Right lobe of liver (tissue), 4 donors: ENCODE results near the gene PPP1R13L.

Experiments used
- POLR2A ChIP-seq: fragments of 450-650 bp; IDR thresholded peaks from one replicate; pipeline ENCODE4 v1.6.1; 2017; ENCODE audit warnings: antibody characterized with exemption, mild to moderate bottlenecking
- TF ChIP-seq, protein P1 (sequence below), 4 donors: fragments of 200-600 bp in 3 of 4; fragments of 450-650 bp in 1 of 4; IDR thresholded peaks; one replicate each; pipeline versions ENCODE4 v1.5.1 to v1.8.0; 2016 to 2022; ENCODE audit warnings: antibody characterized with exemption in 4 of 4, mild to moderate bottlenecking in 2 of 4
- donor health status: DM: no; HTN: no; CAD: no.
- donor health status: DM: no; HTN: no; CAD: no.
- donor health status: DM: no; HTN: yes; CAD: no.

DNA sequence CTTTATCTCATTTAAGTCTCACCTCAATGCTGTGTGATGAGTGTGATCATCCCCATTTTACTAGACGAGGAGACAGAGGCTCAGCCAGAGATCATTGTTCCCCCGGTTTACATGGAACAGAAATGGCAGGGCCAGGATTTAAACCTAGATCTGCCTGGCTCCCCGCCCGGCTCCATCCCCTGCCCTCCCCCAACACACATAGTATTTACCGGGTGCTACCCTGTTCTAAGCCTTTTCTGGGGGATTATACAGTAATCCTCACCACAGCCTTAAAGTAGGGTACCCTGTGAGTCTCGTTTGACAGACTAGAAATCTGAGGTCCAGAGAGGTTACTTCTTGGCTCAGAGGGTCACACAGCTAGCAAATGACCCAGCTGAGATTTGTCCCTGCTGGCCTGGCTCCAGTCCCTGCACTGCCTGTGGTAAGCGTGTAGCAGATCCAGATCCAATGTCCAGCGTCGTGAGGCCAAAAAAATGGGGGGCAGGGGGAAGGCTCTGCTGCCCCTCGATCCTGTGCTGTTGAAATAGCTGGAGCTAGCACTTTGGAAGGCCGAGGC, 68.1 kb downstream of the PPP1R13L start:
- TF ChIP-seq, protein P1, sequence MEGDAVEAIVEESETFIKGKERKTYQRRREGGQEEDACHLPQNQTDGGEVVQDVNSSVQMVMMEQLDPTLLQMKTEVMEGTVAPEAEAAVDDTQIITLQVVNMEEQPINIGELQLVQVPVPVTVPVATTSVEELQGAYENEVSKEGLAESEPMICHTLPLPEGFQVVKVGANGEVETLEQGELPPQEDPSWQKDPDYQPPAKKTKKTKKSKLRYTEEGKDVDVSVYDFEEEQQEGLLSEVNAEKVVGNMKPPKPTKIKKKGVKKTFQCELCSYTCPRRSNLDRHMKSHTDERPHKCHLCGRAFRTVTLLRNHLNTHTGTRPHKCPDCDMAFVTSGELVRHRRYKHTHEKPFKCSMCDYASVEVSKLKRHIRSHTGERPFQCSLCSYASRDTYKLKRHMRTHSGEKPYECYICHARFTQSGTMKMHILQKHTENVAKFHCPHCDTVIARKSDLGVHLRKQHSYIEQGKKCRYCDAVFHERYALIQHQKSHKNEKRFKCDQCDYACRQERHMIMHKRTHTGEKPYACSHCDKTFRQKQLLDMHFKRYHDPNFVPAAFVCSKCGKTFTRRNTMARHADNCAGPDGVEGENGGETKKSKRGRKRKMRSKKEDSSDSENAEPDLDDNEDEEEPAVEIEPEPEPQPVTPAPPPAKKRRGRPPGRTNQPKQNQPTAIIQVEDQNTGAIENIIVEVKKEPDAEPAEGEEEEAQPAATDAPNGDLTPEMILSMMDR (IDR thresholded peaks at IDR 0.05) = no peak
- no peak for TF ChIP-seq POLR2A
